OCI-LY3 (cell line): ENCODE results near the gene CEBPG.

Source experiments
- H2AFZ ChIP-seq: fragments of 200-600, 300-600 bp; shearing (Covaris generic); 2 replicates; pipeline ENCODE4 v1.6.0; 2014; ENCODE audit warnings: antibody characterized with exemption, low read depth, low read length
- H3K27ac ChIP-seq: fragments of 200-600, 300-600 bp; sonication (generic); 2 replicates; pipeline ENCODE4 v1.5.1; 2014; ENCODE audit warnings: mild to moderate bottlenecking, low read length, moderate library complexity, mixed read lengths
- H3K27me3 ChIP-seq: fragments of 200-600, 300-600 bp; sonication (generic); 2 replicates; pipeline ENCODE4 v1.6.1; 2014; ENCODE audit warnings: low read depth, low read length, mixed read lengths
- H3K36me3 ChIP-seq: fragments of 200-600, 300-600 bp; sonication (generic); replicated peaks from 2 replicates; pipeline ENCODE3; 2014; ENCODE audit warnings: low read depth, low read length, mixed read lengths
- H3K4me1 ChIP-seq: fragments of 300-600, 200-600 bp; sonication (generic); 2 replicates; pipeline ENCODE4 v1.6.1; 2014; ENCODE audit warnings: low read length, mixed read lengths
- H3K4me2 ChIP-seq: fragments of 200-600, 300-600 bp; sonication (generic); 2 replicates; pipeline ENCODE4 v1.6.1; 2014; ENCODE audit warnings: low read length, mixed read lengths
- H3K4me3 ChIP-seq: fragments of 300-600, 200-600 bp; sonication (generic); 2 replicates; pipeline ENCODE4 v1.5.1; 2014; ENCODE audit warnings: antibody characterized with exemption, mild to moderate bottlenecking, low read length, moderate library complexity
- H3K79me2 ChIP-seq: fragments of 300-600, 200-600 bp; shearing (Covaris generic); 2 replicates; pipeline ENCODE4 v1.6.1; 2014; ENCODE audit warnings: mild to moderate bottlenecking, low read length, mixed read lengths
- H3K9ac ChIP-seq: fragments of 300-600, 200-600 bp; shearing (Covaris generic); 2 replicates; pipeline ENCODE4 v1.6.0; 2014; ENCODE audit warnings: mild to moderate bottlenecking, low read length, moderate library complexity
- H3K9me3 ChIP-seq: fragments of 200-600, 300-600 bp; shearing (Covaris generic); 2 replicates; pipeline ENCODE4 v1.6.1; 2014; ENCODE audit warnings: low read length, mixed read lengths; ENCODE audit not compliant: insufficient read depth
- H4K20me1 ChIP-seq: fragments of 200-600, 300-600 bp; sonication (generic); 2 replicates; pipeline ENCODE4 v1.6.1; 2016; ENCODE audit warnings: low read length, mixed read lengths; ENCODE audit not compliant: insufficient read depth
- EZH2phosphoT487 ChIP-seq: fragments of 200-600 bp; shearing (Covaris generic); IDR thresholded peaks from 2 replicates; pipeline ENCODE4 v1.6.1; 2018; ENCODE audit warnings: antibody characterized with exemption, mixed run types, low read depth
- TF ChIP-seq, protein P1 (sequence below): fragments of 200-600, 300-600 bp; sonication (generic); IDR thresholded peaks from 2 replicates; pipeline ENCODE4 v1.5.1; 2014; ENCODE audit warnings: antibody characterized with exemption, low read length, low read depth

Gene CEBPG

DNA sequence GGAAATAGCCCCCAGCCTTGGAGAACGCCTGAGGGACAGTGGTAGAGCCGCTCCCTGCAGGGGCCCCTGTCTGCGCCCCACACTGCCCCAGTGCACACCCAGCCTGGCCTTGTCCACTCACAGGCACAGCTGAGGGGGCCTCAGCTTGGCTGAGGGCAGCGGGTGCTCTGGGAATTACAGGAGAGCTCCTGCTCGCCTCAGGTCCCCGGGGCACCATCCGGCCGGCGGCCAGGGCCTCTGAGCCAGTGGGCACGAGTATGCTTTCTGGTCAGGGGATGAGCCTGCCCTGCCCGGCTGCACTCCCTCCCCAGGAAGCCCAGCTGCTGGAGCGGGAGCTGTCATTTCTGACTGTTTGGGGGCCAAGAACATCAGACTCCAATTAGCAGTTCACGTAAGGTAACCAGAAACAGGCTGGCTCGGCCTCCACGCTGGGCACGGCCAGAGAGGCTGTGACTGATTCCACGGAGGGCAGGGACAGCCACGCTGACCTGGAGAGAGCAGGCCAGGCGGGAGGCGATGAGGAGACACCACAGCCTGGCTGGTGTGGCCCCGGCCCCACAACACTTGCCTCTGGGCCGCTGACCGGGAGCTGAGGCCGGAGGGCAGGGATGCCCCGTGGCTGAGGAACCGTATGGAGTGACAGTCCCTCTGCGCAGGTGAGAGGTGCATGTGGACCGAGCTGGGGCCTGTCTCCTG lies 15.4 kb downstream of the CEBPG start:
- H2AFZ ChIP-seq: no peak overlapping the region
- H3K36me3 ChIP-seq: no peaks in the 10 kb centered on the region
- no peaks in the 10 kb centered on the region for H3K27me3 ChIP-seq
- no peaks in the 10 kb centered on the region for H3K9me3 ChIP-seq
- H3K79me2 ChIP-seq: peaks cover 22% of the 10 kb centered on the region
- H3K4me2 ChIP-seq: no peak overlapping the region
- no peak overlapping the region for H3K4me3 ChIP-seq
- no peak overlapping the region for H3K9ac ChIP-seq
- no peaks in the 10 kb centered on the region for H3K4me1 ChIP-seq
- TF ChIP-seq, protein P1, sequence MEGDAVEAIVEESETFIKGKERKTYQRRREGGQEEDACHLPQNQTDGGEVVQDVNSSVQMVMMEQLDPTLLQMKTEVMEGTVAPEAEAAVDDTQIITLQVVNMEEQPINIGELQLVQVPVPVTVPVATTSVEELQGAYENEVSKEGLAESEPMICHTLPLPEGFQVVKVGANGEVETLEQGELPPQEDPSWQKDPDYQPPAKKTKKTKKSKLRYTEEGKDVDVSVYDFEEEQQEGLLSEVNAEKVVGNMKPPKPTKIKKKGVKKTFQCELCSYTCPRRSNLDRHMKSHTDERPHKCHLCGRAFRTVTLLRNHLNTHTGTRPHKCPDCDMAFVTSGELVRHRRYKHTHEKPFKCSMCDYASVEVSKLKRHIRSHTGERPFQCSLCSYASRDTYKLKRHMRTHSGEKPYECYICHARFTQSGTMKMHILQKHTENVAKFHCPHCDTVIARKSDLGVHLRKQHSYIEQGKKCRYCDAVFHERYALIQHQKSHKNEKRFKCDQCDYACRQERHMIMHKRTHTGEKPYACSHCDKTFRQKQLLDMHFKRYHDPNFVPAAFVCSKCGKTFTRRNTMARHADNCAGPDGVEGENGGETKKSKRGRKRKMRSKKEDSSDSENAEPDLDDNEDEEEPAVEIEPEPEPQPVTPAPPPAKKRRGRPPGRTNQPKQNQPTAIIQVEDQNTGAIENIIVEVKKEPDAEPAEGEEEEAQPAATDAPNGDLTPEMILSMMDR: no peak
- no peak for TF ChIP-seq EZH2phosphoT487
- peaks cover 18% of the 10 kb centered on the region for H4K20me1 ChIP-seq
- no peak overlapping the region for H3K27ac ChIP-seq

DNA sequence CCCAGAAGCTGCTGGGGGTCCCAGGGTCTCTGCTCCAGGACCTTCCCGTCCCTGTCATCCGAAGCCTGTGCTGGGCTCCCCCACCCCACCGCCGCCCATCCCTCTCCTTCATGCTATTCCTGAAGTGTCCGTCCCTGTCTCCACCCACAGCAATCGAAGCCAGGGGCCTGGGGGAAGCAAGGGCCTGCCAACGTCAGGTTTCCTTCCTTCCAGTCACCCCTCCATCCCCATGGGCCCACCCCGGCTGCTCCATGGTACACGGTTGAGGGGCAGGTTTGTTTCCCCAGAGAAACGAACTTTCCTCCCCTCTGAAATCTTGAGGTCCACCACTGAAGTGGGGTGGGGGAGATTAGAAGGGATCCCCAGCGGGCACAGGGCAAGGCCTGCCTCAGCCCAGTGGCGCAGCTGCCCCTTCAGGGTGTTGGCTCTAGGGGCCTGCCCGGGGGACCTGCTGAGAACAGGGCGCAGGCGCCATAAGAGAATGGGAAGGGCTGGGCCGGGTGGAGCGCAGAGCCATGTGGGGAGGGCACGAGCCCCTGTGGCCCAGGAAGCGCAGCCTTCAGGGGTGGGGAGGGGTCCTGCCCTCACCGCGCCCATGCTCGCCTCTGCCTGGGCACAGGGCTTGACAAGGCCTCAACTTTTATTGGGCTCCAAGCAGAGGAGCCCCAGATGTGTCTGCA lies 16.1 kb downstream of the CEBPG start:
- peaks cover 13% of the 10 kb centered on the region for H4K20me1 ChIP-seq
- H3K27me3 ChIP-seq: no peaks in the 10 kb centered on the region
- no peaks in the 10 kb centered on the region for H3K36me3 ChIP-seq
- H3K4me2 ChIP-seq: no peak overlapping the region
- H2AFZ ChIP-seq: no peak overlapping the region
- H3K9me3 ChIP-seq: no peaks in the 10 kb centered on the region
- TF ChIP-seq EZH2phosphoT487: no peak
- TF ChIP-seq, protein P1: no peak
- no peak overlapping the region for H3K9ac ChIP-seq
- H3K4me1 ChIP-seq: no peaks in the 10 kb centered on the region
- peaks cover 16% of the 10 kb centered on the region for H3K79me2 ChIP-seq
- H3K4me3 ChIP-seq: no peak overlapping the region
- no peak overlapping the region for H3K27ac ChIP-seq

DNA sequence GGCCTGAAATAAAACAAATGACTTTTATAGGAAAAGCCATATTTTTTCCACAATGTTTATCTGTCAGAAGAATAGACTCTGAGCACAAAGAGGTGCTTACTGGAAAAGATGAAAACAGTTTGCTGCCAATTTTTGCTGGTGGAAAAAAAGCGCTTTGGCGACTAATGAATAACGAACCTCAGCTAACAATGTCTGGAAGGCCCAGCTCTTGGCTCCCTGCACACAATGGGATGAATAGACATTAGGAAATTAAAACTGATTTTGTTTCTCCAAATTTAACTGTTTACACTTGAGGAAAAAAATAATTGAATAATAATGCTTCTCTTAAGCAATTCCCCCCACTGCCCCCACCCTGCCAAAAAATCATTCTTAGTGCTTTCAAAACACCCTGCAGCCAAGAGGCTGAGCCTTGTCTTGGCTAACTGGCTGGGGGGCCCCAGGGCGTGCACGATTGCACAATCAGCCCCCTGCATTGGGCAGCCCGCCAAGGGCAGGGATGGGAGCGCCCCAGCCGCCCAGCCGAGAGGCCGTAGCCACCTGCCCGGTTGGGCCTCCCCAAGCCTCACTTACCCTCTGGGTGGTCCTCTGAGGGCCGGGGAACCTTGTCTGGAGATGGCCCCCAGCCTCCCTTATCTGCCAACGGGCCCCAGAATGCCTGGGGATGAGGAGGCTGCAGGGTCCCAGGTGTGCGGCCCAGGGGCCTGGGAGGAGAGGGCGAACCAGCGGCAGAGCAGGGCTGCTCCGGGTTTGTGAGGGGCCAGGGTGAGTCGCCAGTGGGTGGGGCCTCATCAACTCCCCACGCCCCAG lies 16.8 kb downstream of the CEBPG start:
- Histone ChIP-seq H3K9me3 (no peaks in the 10 kb centered on the region), H3K79me2 (peaks cover 11% of the 10 kb centered on the region), H3K27me3 (no peaks in the 10 kb centered on the region), H3K36me3 (no peaks in the 10 kb centered on the region), H2AFZ (no peak overlapping the region), H3K4me1 (no peaks in the 10 kb centered on the region), H3K27ac (no peak overlapping the region), H3K4me3 (no peak overlapping the region), H3K4me2 (no peak overlapping the region), H4K20me1 (peaks cover 11% of the 10 kb centered on the region), H3K9ac (no peak overlapping the region)
- TF ChIP-seq EZH2phosphoT487: no peak
- TF ChIP-seq, protein P1: no peak
